K562 (cell line): Measurements from ENCODE around the gene LSR. TPM values are rescaled to one million over a fixed set of nuclear protein-coding genes. Genes with fewer than 3 reads are reported as not detected.

Source experiments
- GATAD2A ChIP-seq: fragments of 450-650 bp; IDR thresholded peaks from 2 replicates; pipeline ENCODE4 v1.6.1; 2017
- HDAC8 ChIP-seq: fragments of 450-650 bp; IDR thresholded peaks from 2 replicates; pipeline ENCODE4 v1.6.1; 2016; ENCODE audit warnings: mild to moderate bottlenecking, missing genetic modification characterization, moderate library complexity, missing compliant biosample characterization
- MAX ChIP-seq: sonication (generic); formaldehyde crosslinking; IDR thresholded peaks from 2 replicates; pipeline ENCODE4 v1.9.0; 2022; ENCODE audit warnings: mild to moderate bottlenecking, missing genetic modification reagents
- THAP12 ChIP-seq: fragments of 250-450 bp; sonication (Bioruptor Pico); IDR thresholded peaks from 2 replicates; pipeline ENCODE4 v1.9.0; 2021; ENCODE audit warnings: mild to moderate bottlenecking, inconsistent platforms
- ZBTB11 ChIP-seq, 3 experiments: fragments of 200-800 bp in 1 of 3; fragments of 250-450 bp in 1 of 3; fragments of 450-650 bp in 1 of 3; sonication (Bioruptor Pico) in 1 of 3; sonication (Bioruptor generic) in 1 of 3; formaldehyde crosslinking in 1 of 3; IDR thresholded peaks; 2 replicates each; pipeline versions ENCODE4 v1.6.1 to v1.8.0; 2016 to 2022; ENCODE audit warnings: mild to moderate bottlenecking in 2 of 3, missing genetic modification characterization in 2 of 3, missing compliant biosample characterization in 1 of 3, moderate library complexity in 1 of 3
- ZFP91 ChIP-seq: sonication (generic); formaldehyde crosslinking; IDR thresholded peaks from 2 replicates; pipeline ENCODE4 v1.8.0; 2022; ENCODE audit warnings: mild to moderate bottlenecking, missing genetic modification reagents
- ZNF280A ChIP-seq: fragments of 450-650 bp; IDR thresholded peaks from 2 replicates; pipeline ENCODE4 v1.6.1; 2018; ENCODE audit warnings: mild to moderate bottlenecking, low read depth; ENCODE audit not compliant: partially characterized antibody
- ZNF609 ChIP-seq: sonication (generic); formaldehyde crosslinking; IDR thresholded peaks from 2 replicates; pipeline ENCODE4 v1.8.1; 2023; ENCODE audit warnings: missing genetic modification reagents, mild to moderate bottlenecking, borderline replicate concordance
- polyA plus RNA-seq, 8 experiments: library from polyadenylated mRNA; depleted of rRNA in 4 of 8; stranded (reverse) in 5 of 8; unstranded in 3 of 8; fragments of >200 nt; fragmentation: Nextera tagmentation in 2 of 8; fragmentation: Illumina TruSeq in 1 of 8; extraction: Ambion mirVana in 2 of 8; extraction: Trizol in 1 of 8; gene quantifications; 2 replicates each; pipeline versions ENCODE4 v1.2.1 to v1.2.3, GENCODE V29; 2011 to 2014; ENCODE audit warnings: inconsistent platforms in 1 of 8, missing spikeins in 1 of 8
- total RNA-seq, 7 experiments: library from RNA; depleted of rRNA in 6 of 7; stranded (reverse); fragments of >200 nt in 6 of 7; fragmentation: Illumina TruSeq in 2 of 7; extraction: Trizol in 2 of 7; gene quantifications; 2 replicates each; pipeline versions ENCODE4 v1.2.1 to v1.2.3, GENCODE V29; 2011 to 2021; ENCODE audit warnings: low replicate concordance in 1 of 7

Gene LSR
- total and polyA plus RNA-seq, 9 of the 15 experiments (the other 6 are each of a cell fraction or from before 2014, with no cell fraction given): 0.44 to 87.9 (median 28.0) TPM

GRCh38 chr19:35309481-35310279 is 60.9 kb downstream of the LSR start (continued):
- TF ChIP-seq MAX: peak; percentile 72
- TF ChIP-seq ZNF609 (CRISPR knock-in tag): no peak
- TF ChIP-seq ZBTB11 (CRISPR knock-in tag; IDR thresholded peaks at IDR 0.05): peak in 1 of 3 experiments; percentile 81; a peak in 2 of 6 replicates
- peak; percentile 88 for TF ChIP-seq HDAC8 (tag)
- TF ChIP-seq GATAD2A: peak; percentile 10; the same call in 1 of the 2 replicates
- peak; percentile 15; the same call in 1 of the 2 replicates for TF ChIP-seq THAP12 (CRISPR knock-in tag)
- no peak for TF ChIP-seq ZNF280A
- TF ChIP-seq ZFP91 (CRISPR knock-in tag): no peak
